ENCODE data around the gene CMTM4.

- TF ChIP-seq POLR2AphosphoS5 (IDR thresholded peaks at IDR 0.05) (no peak), EP300 (IDR thresholded peaks at IDR 0.05) (no peak)
- TF ChIP-seq, protein P1, sequence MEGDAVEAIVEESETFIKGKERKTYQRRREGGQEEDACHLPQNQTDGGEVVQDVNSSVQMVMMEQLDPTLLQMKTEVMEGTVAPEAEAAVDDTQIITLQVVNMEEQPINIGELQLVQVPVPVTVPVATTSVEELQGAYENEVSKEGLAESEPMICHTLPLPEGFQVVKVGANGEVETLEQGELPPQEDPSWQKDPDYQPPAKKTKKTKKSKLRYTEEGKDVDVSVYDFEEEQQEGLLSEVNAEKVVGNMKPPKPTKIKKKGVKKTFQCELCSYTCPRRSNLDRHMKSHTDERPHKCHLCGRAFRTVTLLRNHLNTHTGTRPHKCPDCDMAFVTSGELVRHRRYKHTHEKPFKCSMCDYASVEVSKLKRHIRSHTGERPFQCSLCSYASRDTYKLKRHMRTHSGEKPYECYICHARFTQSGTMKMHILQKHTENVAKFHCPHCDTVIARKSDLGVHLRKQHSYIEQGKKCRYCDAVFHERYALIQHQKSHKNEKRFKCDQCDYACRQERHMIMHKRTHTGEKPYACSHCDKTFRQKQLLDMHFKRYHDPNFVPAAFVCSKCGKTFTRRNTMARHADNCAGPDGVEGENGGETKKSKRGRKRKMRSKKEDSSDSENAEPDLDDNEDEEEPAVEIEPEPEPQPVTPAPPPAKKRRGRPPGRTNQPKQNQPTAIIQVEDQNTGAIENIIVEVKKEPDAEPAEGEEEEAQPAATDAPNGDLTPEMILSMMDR (IDR thresholded peaks at IDR 0.05), result peak; percentile 74 to 95 (median 84)
Measured at GRCh38 chr16:66650707-66651473, 45.7 kb downstream of the CMTM4 start.

All from sigmoid colon (tissue), 4 donors.